Trophoblast cell (in vitro differentiated cells and primary cell): ENCODE results near the gene SCAMP5.

Source experiments
- DNase-seq, 2 donors: peaks; one replicate each; pipeline ENCODE4 v3.0.0-alpha.2; 2016
- H2AFZ ChIP-seq: 2 replicates; pipeline ENCODE4 v1.6.1; 2013; ENCODE audit warnings: low read length, moderate library complexity, mild to moderate bottlenecking; ENCODE audit not compliant: insufficient read depth, poor library complexity
- H2AK5ac ChIP-seq: 2 replicates; pipeline ENCODE4 v1.6.1; 2013; ENCODE audit warnings: mild to moderate bottlenecking, low read length
- H2BK120ac ChIP-seq: 2 replicates; pipeline ENCODE4 v1.6.1; 2013; ENCODE audit warnings: low read length, mild to moderate bottlenecking, moderate library complexity; ENCODE audit not compliant: insufficient read depth, poor library complexity
- H2BK12ac ChIP-seq: 2 replicates; pipeline ENCODE4 v1.6.1; 2013; ENCODE audit warnings: mild to moderate bottlenecking, low read length, moderate library complexity
- H2BK5ac ChIP-seq: 2 replicates; pipeline ENCODE4 v1.6.1; 2013; ENCODE audit warnings: low read length, low read depth, moderate library complexity, mild to moderate bottlenecking; ENCODE audit not compliant: poor library complexity
- H3K14ac ChIP-seq: 2 replicates; pipeline ENCODE4 v1.6.1; 2013; ENCODE audit warnings: mild to moderate bottlenecking, low read length
- H3K18ac ChIP-seq: 2 replicates; pipeline ENCODE4 v1.6.1; 2013; ENCODE audit warnings: mild to moderate bottlenecking, low read length
- H3K23ac ChIP-seq: 2 replicates; pipeline ENCODE4 v1.6.1; 2013; ENCODE audit warnings: low read length
- H3K27ac ChIP-seq: 2 replicates; pipeline ENCODE4 v1.5.1; 2013; ENCODE audit warnings: low read depth, mild to moderate bottlenecking, inconsistent platforms, low read length, moderate library complexity
- H3K27me3 ChIP-seq: 2 replicates; pipeline ENCODE4 v1.6.1; 2013; ENCODE audit warnings: inconsistent platforms, mild to moderate bottlenecking, low read length, moderate library complexity; ENCODE audit not compliant: insufficient read depth
- H3K36me3 ChIP-seq, 2 experiments: 1 replicate in 1 of 2; 2 replicates in 1 of 2; pipeline ENCODE4 v1.6.1; 2013; ENCODE audit warnings: low read length in 2 of 2, mild to moderate bottlenecking in 2 of 2, moderate library complexity in 1 of 2; ENCODE audit not compliant: insufficient read depth in 2 of 2, control insufficient read depth in 1 of 2
- H3K4ac ChIP-seq: 2 replicates; pipeline ENCODE4 v1.6.1; 2013; ENCODE audit warnings: low read depth, mild to moderate bottlenecking, low read length, moderate library complexity
- H3K4me1 ChIP-seq, 2 experiments: 1 replicate in 1 of 2; 2 replicates in 1 of 2; pipeline ENCODE4 v1.6.1; 2013; ENCODE audit warnings: low read length in 2 of 2, mild to moderate bottlenecking in 2 of 2, moderate library complexity in 1 of 2; ENCODE audit not compliant: insufficient read depth in 2 of 2, control insufficient read depth in 1 of 2
- H3K4me2 ChIP-seq: 2 replicates; pipeline ENCODE4 v1.6.1; 2013; ENCODE audit warnings: inconsistent platforms, mild to moderate bottlenecking, low read length, moderate library complexity
- H3K4me3 ChIP-seq: 2 replicates; pipeline ENCODE4 v1.5.1; 2013; ENCODE audit warnings: mild to moderate bottlenecking, low read depth, low read length, inconsistent platforms
- H3K79me1 ChIP-seq: one replicate; pipeline ENCODE4 v1.6.1; 2013; ENCODE audit warnings: low read length
- H3K79me2 ChIP-seq: 2 replicates; pipeline ENCODE4 v1.6.1; 2013; ENCODE audit warnings: low read length, mild to moderate bottlenecking; ENCODE audit not compliant: control insufficient read depth, insufficient read depth, poor library complexity
- H3K9ac ChIP-seq: 2 replicates; pipeline ENCODE4 v1.6.1; 2013; ENCODE audit warnings: mild to moderate bottlenecking, low read length
- H3K9me3 ChIP-seq: 2 replicates; pipeline ENCODE4 v1.6.1; 2013; ENCODE audit warnings: low read depth, mild to moderate bottlenecking, control low read depth, inconsistent platforms, low read length; ENCODE audit not compliant: insufficient read depth
- H4K12ac ChIP-seq: 2 replicates; pipeline ENCODE4 v1.6.1; 2013; ENCODE audit warnings: low read depth, mild to moderate bottlenecking, low read length, moderate library complexity
- H4K8ac ChIP-seq: 2 replicates; pipeline ENCODE4 v1.6.1; 2013; ENCODE audit warnings: low read depth, mild to moderate bottlenecking, low read length, moderate library complexity
- H4K91ac ChIP-seq: one replicate; pipeline ENCODE4 v1.6.1; 2013; ENCODE audit warnings: low read depth, mild to moderate bottlenecking, low read length, moderate library complexity
- WGBS: extraction: QIAGEN DNeasy Blood & Tissue Kit; methylation state at CpG from one replicate; pipeline ENCODE4 v1.1.7; 2013; ENCODE audit warnings: missing lambda C conversion rate; ENCODE audit not compliant: insufficient read length, insufficient coverage; ENCODE audit errors: extremely low coverage; 5-methylcytosine and 5-hydroxymethylcytosine counted together

SCAMP5 gene

GRCh38 chr15:75059607-75060006 is 64.2 kb downstream of the SCAMP5 start:
- Histone ChIP-seq H3K14ac (no peak overlapping the region), H3K9ac (no peak overlapping the region), H2BK120ac (no peak overlapping the region), H3K27ac (no peak overlapping the region), H4K8ac (no peak overlapping the region), H3K23ac (no peak overlapping the region), H3K18ac (no peak overlapping the region), H2AFZ (no peak overlapping the region), H4K12ac (no peak overlapping the region), H4K91ac (no peak overlapping the region), H3K36me3 (no peaks in the 10 kb centered on the region), H3K4me3 (peak overlapping the region; percentile 9), H3K4me1 (peaks cover 9 to 15% of the 10 kb centered on the region in 2 experiments), H3K79me1 (no peaks in the 10 kb centered on the region), H3K27me3 (no peaks in the 10 kb centered on the region), H2BK12ac (no peak overlapping the region), H3K4me2 (no peak overlapping the region), H2BK5ac (no peak overlapping the region), H3K79me2 (no peaks in the 10 kb centered on the region), H2AK5ac (no peak overlapping the region), H3K9me3 (no peaks in the 10 kb centered on the region), H3K4ac (no peak overlapping the region)
- DNase-seq, result no peak
- no CpG with 5 or more reads among the region's 5 CpGs for WGBS

- Histone ChIP-seq H3K27ac (no peak overlapping the region), H3K9ac (no peak overlapping the region), H3K14ac (no peak overlapping the region), H4K91ac (no peak overlapping the region), H3K4me3 (no peak overlapping the region), H3K18ac (no peak overlapping the region), H2BK12ac (no peak overlapping the region), H3K79me1 (no peaks in the 10 kb centered on the region), H3K23ac (no peak overlapping the region), H3K4me2 (no peak overlapping the region), H4K12ac (no peak overlapping the region), H3K79me2 (no peaks in the 10 kb centered on the region), H3K9me3 (no peaks in the 10 kb centered on the region), H3K27me3 (no peaks in the 10 kb centered on the region), H2AFZ (no peak overlapping the region), H3K4me1 (peaks cover 9 to 15% of the 10 kb centered on the region in 2 experiments), H2BK5ac (no peak overlapping the region), H3K36me3 (no peaks in the 10 kb centered on the region), H2AK5ac (no peak overlapping the region), H3K4ac (no peak overlapping the region), H2BK120ac (no peak overlapping the region), H4K8ac (no peak overlapping the region)
- no peak for DNase-seq
Measured at GRCh38 chr15:75061272-75061671, 65.9 kb downstream of the SCAMP5 start.

DNA sequence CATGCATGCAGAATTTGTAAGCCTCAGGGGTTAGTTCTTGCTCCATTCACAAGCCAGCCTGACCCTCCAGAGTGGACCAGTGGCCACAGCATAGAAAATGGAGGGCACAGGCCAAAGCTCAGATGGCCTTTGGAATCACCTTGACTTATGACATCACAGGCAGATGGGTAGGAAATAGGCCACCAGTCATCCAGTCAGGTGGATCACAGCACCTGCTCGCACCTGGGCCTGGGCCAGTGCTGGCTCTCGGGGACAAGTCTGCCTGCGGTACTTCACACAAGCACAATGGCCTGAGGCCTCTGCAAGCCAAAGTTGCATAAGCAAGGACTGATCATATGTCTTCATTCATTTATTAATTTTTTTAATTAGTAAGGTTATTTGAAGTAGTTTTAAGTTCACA is 67.3 kb downstream of the SCAMP5 start:
- DNase-seq, result no peak
- H3K4ac ChIP-seq, result no peak overlapping the region
- no peak overlapping the region for H2BK5ac ChIP-seq
- H2AK5ac ChIP-seq, result no peak overlapping the region
- H3K27me3 ChIP-seq, result no peaks in the 10 kb centered on the region
- H3K14ac ChIP-seq, result no peak overlapping the region
- no peak overlapping the region for H2BK12ac ChIP-seq
- no peak overlapping the region for H3K27ac ChIP-seq
- H3K4me2 ChIP-seq, result no peak overlapping the region
- no peak overlapping the region for H3K23ac ChIP-seq
- no peaks in the 10 kb centered on the region for H3K36me3 ChIP-seq
- H3K9ac ChIP-seq, result no peak overlapping the region
- no peak overlapping the region for H4K12ac ChIP-seq
- peaks cover 9 to 15% of the 10 kb centered on the region in 2 experiments for H3K4me1 ChIP-seq
- H4K8ac ChIP-seq, result no peak overlapping the region
- no CpG with 5 or more reads among the region's 3 CpGs for WGBS
- H2BK120ac ChIP-seq, result no peak overlapping the region
- no peak overlapping the region for H3K18ac ChIP-seq
- H3K4me3 ChIP-seq, result no peak overlapping the region
- H3K9me3 ChIP-seq, result no peaks in the 10 kb centered on the region
- H3K79me2 ChIP-seq, result no peaks in the 10 kb centered on the region
- H2AFZ ChIP-seq, result no peak overlapping the region
- no peaks in the 10 kb centered on the region for H3K79me1 ChIP-seq
- H4K91ac ChIP-seq, result no peak overlapping the region

- Histone ChIP-seq H2AFZ (no peak overlapping the region), H4K91ac (no peak overlapping the region), H3K18ac (no peak overlapping the region), H3K36me3 (no peaks in the 10 kb centered on the region), H2BK5ac (no peak overlapping the region), H3K79me2 (no peaks in the 10 kb centered on the region), H3K4me3 (no peak overlapping the region), H2BK12ac (no peak overlapping the region), H3K23ac (no peak overlapping the region), H2AK5ac (no peak overlapping the region), H3K14ac (no peak overlapping the region), H2BK120ac (no peak overlapping the region), H3K4ac (no peak overlapping the region), H3K79me1 (no peaks in the 10 kb centered on the region), H3K4me1 (peaks cover 4 to 9% of the 10 kb centered on the region in 2 experiments), H3K27me3 (no peaks in the 10 kb centered on the region), H3K9me3 (no peaks in the 10 kb centered on the region), H3K9ac (no peak overlapping the region), H3K27ac (no peak overlapping the region), H4K12ac (no peak overlapping the region), H4K8ac (no peak overlapping the region), H3K4me2 (no peak overlapping the region)
- DNase-seq, result no peak
- no CpG with 5 or more reads among the region's 4 CpGs for WGBS
Measured at GRCh38 chr15:75063338-75063737, 68.0 kb downstream of the SCAMP5 start.
